ENCODE data around the gene EXOC3L4.

Gene EXOC3L4

DNA sequence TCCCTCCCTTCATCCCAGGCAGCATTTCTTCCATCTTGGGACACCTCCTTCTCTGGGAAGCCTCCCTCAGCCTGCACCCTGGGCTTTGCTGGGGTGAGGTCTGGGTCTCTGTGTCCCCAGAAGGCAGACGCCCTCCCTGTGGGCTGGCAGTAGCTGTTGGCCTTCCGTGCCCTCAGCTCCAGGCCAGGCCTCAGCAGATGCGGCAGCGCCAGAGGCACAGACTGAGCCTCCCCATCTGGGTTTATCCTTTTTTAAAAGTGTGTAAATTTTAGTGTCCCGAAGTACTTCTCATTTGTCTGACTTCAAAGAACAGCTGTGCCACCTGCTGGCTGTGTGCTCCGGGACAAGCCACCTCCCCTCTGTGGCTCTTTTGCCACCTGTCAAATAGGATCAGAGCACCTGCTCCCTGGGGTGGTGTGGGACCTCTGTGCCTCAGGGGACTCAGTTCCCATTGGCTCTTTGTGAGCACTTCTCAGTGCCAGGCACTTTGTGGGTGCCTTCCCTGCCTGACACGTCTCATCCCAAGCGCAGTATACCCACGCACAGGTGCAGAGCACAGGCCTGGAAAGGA is 11.1 kb downstream of the EXOC3L4 start:
- Histone ChIP-seq H3K9ac (ENCODE audit: low read length) (no peak overlapping the region), H2BK5ac (ENCODE audit: low read length) (no peak overlapping the region), H3K4ac (ENCODE audit: low read depth, low read length) (no peak overlapping the region), H4K5ac (ENCODE audit: low read length) (no peak overlapping the region), H3K79me2 (ENCODE audit: control insufficient read depth, insufficient read depth, low read length) (no peaks in the 10 kb centered on the region), H3K18ac (ENCODE audit: low read length) (no peak overlapping the region), H3K56ac (ENCODE audit: low read length) (no peak overlapping the region), H3K79me1 (ENCODE audit: low read length) (no peaks in the 10 kb centered on the region), H3K4me2 (ENCODE audit: low read length) (no peak overlapping the region), H3K4me3 (ENCODE audit: low read length) (no peak overlapping the region), H2BK120ac (ENCODE audit: low read depth, low read length) (no peak overlapping the region), H3K36me3 (ENCODE audit: control insufficient read depth, insufficient read depth, low read length) (no peaks in the 10 kb centered on the region), H3K27ac (ENCODE audit: low read depth, low read length) (no peak overlapping the region), H4K8ac (ENCODE audit: low read depth, low read length) (no peak overlapping the region), H3K23ac (ENCODE audit: low read length) (no peak overlapping the region), H2AK5ac (ENCODE audit: low read length) (no peak overlapping the region), H3K27me3 (ENCODE audit: insufficient read depth, low read length, poor library complexity) (peaks cover 8% of the 10 kb centered on the region), H3K4me1 (ENCODE audit: control insufficient read depth, low read depth, low read length) (peaks cover 3% of the 10 kb centered on the region), H2BK15ac (replicated peaks; ENCODE audit: low read depth) (no peak overlapping the region)
- DNase-seq: no peak
- WGBS (ENCODE audit: extremely low coverage, insufficient coverage, low lambda C conversion rate): no CpG with 5 or more reads among the region's 9 CpGs

DNA sequence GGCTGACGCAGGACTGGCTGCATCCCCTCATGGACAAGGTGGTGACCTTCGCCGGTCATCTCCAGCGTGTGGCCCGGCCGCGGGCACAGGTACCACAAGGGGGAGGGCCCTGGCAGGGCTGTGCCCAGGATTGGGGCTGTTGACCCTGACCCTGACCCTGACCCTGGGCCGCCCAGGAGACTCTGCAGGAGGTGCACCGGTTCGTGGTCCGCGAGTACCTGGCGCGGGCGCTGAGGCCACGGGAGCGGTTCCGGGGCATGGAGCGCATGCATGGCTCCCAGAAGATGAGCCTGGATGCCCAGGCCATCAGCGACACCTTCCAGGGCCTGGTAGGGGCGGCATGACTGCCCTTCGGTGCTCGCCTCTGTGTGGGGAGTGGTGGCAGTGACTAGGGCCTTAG is 12.9 kb downstream of the EXOC3L4 start:
- H2BK15ac ChIP-seq (replicated peaks; ENCODE audit: low read depth): no peak overlapping the region
- peaks cover 8% of the 10 kb centered on the region for H3K27me3 ChIP-seq (ENCODE audit: insufficient read depth, low read length, poor library complexity)
- H2BK5ac ChIP-seq (ENCODE audit: low read length): no peak overlapping the region
- H3K27ac ChIP-seq (ENCODE audit: low read depth, low read length): no peak overlapping the region
- no peaks in the 10 kb centered on the region for H3K36me3 ChIP-seq (ENCODE audit: control insufficient read depth, insufficient read depth, low read length)
- no peak for DNase-seq
- no peak overlapping the region for H3K23ac ChIP-seq (ENCODE audit: low read length)
- H3K18ac ChIP-seq (ENCODE audit: low read length): no peak overlapping the region
- no peak overlapping the region for H2BK120ac ChIP-seq (ENCODE audit: low read depth, low read length)
- H3K4me2 ChIP-seq (ENCODE audit: low read length): no peak overlapping the region
- H3K56ac ChIP-seq (ENCODE audit: low read length): no peak overlapping the region
- H3K79me2 ChIP-seq (ENCODE audit: control insufficient read depth, insufficient read depth, low read length): no peaks in the 10 kb centered on the region
- no peak overlapping the region for H3K4me3 ChIP-seq (ENCODE audit: low read length)
- H3K79me1 ChIP-seq (ENCODE audit: low read length): no peaks in the 10 kb centered on the region
- H3K9ac ChIP-seq (ENCODE audit: low read length): no peak overlapping the region
- H4K5ac ChIP-seq (ENCODE audit: low read length): no peak overlapping the region
- no CpG with 5 or more reads among the region's 23 CpGs for WGBS (ENCODE audit: extremely low coverage, insufficient coverage, low lambda C conversion rate)
- no peak overlapping the region for H2AK5ac ChIP-seq (ENCODE audit: low read length)
- peaks cover 3% of the 10 kb centered on the region for H3K4me1 ChIP-seq (ENCODE audit: control insufficient read depth, low read depth, low read length)
- no peak overlapping the region for H3K4ac ChIP-seq (ENCODE audit: low read depth, low read length)
- H4K8ac ChIP-seq (ENCODE audit: low read depth, low read length): no peak overlapping the region

GRCh38 chr14:103107941-103108748 is 13.6 kb downstream of the EXOC3L4 start:
- Histone ChIP-seq H3K4me3 (ENCODE audit: low read length) (no peak overlapping the region), H3K27ac (ENCODE audit: low read depth, low read length) (no peak overlapping the region), H4K5ac (ENCODE audit: low read length) (no peak overlapping the region), H3K56ac (ENCODE audit: low read length) (peak overlapping the region; percentile 25), H3K4me1 (ENCODE audit: control insufficient read depth, low read depth, low read length) (peaks cover 3% of the 10 kb centered on the region), H3K9ac (ENCODE audit: low read length) (no peak overlapping the region), H3K4me2 (ENCODE audit: low read length) (no peak overlapping the region), H3K27me3 (ENCODE audit: insufficient read depth, low read length, poor library complexity) (peaks cover 5% of the 10 kb centered on the region), H3K36me3 (ENCODE audit: control insufficient read depth, insufficient read depth, low read length) (no peaks in the 10 kb centered on the region), H2BK15ac (replicated peaks; ENCODE audit: low read depth) (no peak overlapping the region), H2BK120ac (ENCODE audit: low read depth, low read length) (no peak overlapping the region), H2AK5ac (ENCODE audit: low read length) (peak overlapping the region; percentile 58), H2BK5ac (ENCODE audit: low read length) (no peak overlapping the region), H3K4ac (ENCODE audit: low read depth, low read length) (no peak overlapping the region), H4K8ac (ENCODE audit: low read depth, low read length) (no peak overlapping the region), H3K79me1 (ENCODE audit: low read length) (no peaks in the 10 kb centered on the region), H3K79me2 (ENCODE audit: control insufficient read depth, insufficient read depth, low read length) (no peaks in the 10 kb centered on the region), H3K23ac (ENCODE audit: low read length) (no peak overlapping the region), H3K18ac (ENCODE audit: low read length) (no peak overlapping the region)
- no peak for DNase-seq
- no CpG with 5 or more reads among the region's 28 CpGs for WGBS (ENCODE audit: extremely low coverage, insufficient coverage, low lambda C conversion rate)

DNA sequence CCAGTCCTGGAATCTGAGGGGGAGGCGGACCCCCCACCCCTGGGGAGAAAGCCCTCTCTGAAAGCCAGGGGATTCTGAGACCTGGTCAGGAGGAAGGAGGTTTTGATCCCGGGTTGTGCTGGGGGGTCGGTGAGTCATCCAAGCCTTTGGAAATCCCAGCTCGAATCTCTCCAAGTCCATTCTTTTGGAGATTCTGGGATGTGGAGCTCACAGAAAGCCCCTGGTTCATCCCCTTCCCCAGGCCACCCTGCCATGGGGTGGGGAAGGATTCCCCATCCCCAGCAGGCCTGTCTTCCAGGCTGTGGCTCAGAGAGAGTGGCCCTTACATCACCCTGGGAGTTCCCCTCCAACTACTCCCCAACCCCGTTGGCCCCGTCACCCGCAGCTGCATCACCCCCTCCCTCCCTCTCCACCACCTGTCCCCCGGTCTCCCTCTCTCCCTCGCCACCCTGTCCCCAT is 14.3 kb downstream of the EXOC3L4 start:
- H3K4me3 ChIP-seq (ENCODE audit: low read length): no peak overlapping the region
- no peak overlapping the region for H2AK5ac ChIP-seq (ENCODE audit: low read length)
- no peak overlapping the region for H3K9ac ChIP-seq (ENCODE audit: low read length)
- no peak overlapping the region for H3K4me2 ChIP-seq (ENCODE audit: low read length)
- no peak overlapping the region for H3K18ac ChIP-seq (ENCODE audit: low read length)
- no peak overlapping the region for H3K4ac ChIP-seq (ENCODE audit: low read depth, low read length)
- peaks cover 3% of the 10 kb centered on the region for H3K4me1 ChIP-seq (ENCODE audit: control insufficient read depth, low read depth, low read length)
- H3K79me2 ChIP-seq (ENCODE audit: control insufficient read depth, insufficient read depth, low read length): no peaks in the 10 kb centered on the region
- no CpG with 5 or more reads among the region's 9 CpGs for WGBS (ENCODE audit: extremely low coverage, insufficient coverage, low lambda C conversion rate)
- H3K36me3 ChIP-seq (ENCODE audit: control insufficient read depth, insufficient read depth, low read length): no peaks in the 10 kb centered on the region
- no peak overlapping the region for H3K27ac ChIP-seq (ENCODE audit: low read depth, low read length)
- H2BK120ac ChIP-seq (ENCODE audit: low read depth, low read length): no peak overlapping the region
- no peak overlapping the region for H4K5ac ChIP-seq (ENCODE audit: low read length)
- H2BK5ac ChIP-seq (ENCODE audit: low read length): no peak overlapping the region
- peak; percentile 63 for DNase-seq
- peaks cover 5% of the 10 kb centered on the region for H3K27me3 ChIP-seq (ENCODE audit: insufficient read depth, low read length, poor library complexity)
- H3K56ac ChIP-seq (ENCODE audit: low read length): no peak overlapping the region
- H3K23ac ChIP-seq (ENCODE audit: low read length): no peak overlapping the region
- no peak overlapping the region for H2BK15ac ChIP-seq (replicated peaks; ENCODE audit: low read depth)
- no peaks in the 10 kb centered on the region for H3K79me1 ChIP-seq (ENCODE audit: low read length)
- no peak overlapping the region for H4K8ac ChIP-seq (ENCODE audit: low read depth, low read length)

DNA sequence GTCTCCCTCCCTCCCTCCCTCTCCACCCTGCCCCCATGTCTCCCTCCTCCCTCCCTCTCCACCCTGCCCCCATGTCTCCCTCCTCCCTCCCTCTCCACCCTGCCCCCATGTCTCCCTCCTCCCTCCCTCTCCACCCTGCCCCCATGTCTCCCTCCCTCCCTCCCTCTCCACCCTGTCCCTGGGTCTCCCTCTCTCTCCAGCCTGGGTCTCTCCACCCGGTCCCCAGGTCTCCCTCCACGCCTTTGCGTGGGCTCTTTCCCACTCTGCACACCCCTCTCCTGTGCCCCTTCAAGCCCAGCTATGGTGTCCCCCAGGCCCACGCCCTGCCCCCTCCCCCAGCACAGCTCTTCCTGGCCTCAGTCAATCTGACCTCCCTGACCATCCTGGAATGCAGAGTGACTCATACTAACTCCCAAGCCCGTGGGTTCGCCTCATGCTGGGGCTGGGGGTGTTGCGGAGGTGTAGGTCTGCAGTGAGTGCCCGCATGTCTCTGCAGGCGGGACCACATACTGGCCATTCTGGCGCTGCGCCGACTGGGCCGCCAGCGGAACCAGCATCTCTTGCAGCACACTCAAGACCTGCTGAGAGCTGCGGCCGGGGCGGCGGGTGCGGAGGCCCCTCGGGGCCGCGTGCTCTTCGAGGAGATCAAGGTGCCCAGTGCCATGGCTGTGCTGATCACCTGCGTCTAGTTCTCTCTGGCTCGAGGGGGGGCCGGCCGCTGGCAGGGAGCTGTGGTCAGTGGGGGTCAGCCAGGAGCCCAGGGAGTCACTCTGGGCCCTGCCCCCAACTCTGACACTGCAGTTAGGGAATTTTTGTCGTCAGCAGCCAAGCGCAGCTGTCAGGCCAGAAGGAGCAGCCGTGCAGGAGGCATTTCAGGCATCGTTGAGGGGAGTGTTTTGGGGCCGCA is 15.3 kb downstream of the EXOC3L4 start:
- Histone ChIP-seq H3K23ac (ENCODE audit: low read length) (no peak overlapping the region), H3K27ac (ENCODE audit: low read depth, low read length) (no peak overlapping the region), H3K36me3 (ENCODE audit: control insufficient read depth, insufficient read depth, low read length) (no peaks in the 10 kb centered on the region), H3K79me2 (ENCODE audit: control insufficient read depth, insufficient read depth, low read length) (no peaks in the 10 kb centered on the region), H4K8ac (ENCODE audit: low read depth, low read length) (no peak overlapping the region), H3K9ac (ENCODE audit: low read length) (peak overlapping the region; percentile 47), H3K4ac (ENCODE audit: low read depth, low read length) (no peak overlapping the region), H3K56ac (ENCODE audit: low read length) (peak overlapping the region; percentile 29), H2BK15ac (replicated peaks; ENCODE audit: low read depth) (no peak overlapping the region), H3K79me1 (ENCODE audit: low read length) (no peaks in the 10 kb centered on the region), H3K27me3 (ENCODE audit: insufficient read depth, low read length, poor library complexity) (no peaks in the 10 kb centered on the region), H3K18ac (ENCODE audit: low read length) (peak overlapping the region; percentile 63), H2AK5ac (ENCODE audit: low read length) (no peak overlapping the region), H2BK120ac (ENCODE audit: low read depth, low read length) (no peak overlapping the region), H3K4me3 (ENCODE audit: low read length) (no peak overlapping the region), H3K4me2 (ENCODE audit: low read length) (peak overlapping the region; percentile 13), H4K5ac (ENCODE audit: low read length) (no peak overlapping the region), H3K4me1 (ENCODE audit: control insufficient read depth, low read depth, low read length) (peaks cover 3% of the 10 kb centered on the region), H2BK5ac (ENCODE audit: low read length) (no peak overlapping the region)
- no CpG with 5 or more reads among the region's 32 CpGs for WGBS (ENCODE audit: extremely low coverage, insufficient coverage, low lambda C conversion rate)
- peak; percentile 93 for DNase-seq
